ENCODE results near the gene SLC27A4.

DNA sequence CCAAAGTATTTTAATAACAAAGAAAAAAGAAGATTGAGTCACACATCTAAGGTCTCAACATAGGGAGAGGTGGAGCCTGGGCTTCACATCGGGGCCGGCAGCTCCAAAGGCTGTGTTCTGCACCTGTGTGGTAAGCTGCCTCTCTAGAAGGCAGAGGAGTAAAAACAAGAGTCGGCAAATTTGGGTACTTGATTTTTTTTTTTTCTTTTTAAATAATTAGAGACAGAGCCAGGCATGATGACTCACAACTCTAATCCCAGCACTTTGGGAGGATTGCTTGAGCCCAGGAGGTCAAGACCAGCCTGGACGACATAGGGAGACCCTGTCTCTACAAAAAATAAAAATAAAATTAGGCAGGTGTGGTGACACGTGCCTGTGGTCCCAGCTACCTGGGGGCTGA is 35.5 kb downstream of the SLC27A4 start:
- TF ChIP-seq, protein P1, sequence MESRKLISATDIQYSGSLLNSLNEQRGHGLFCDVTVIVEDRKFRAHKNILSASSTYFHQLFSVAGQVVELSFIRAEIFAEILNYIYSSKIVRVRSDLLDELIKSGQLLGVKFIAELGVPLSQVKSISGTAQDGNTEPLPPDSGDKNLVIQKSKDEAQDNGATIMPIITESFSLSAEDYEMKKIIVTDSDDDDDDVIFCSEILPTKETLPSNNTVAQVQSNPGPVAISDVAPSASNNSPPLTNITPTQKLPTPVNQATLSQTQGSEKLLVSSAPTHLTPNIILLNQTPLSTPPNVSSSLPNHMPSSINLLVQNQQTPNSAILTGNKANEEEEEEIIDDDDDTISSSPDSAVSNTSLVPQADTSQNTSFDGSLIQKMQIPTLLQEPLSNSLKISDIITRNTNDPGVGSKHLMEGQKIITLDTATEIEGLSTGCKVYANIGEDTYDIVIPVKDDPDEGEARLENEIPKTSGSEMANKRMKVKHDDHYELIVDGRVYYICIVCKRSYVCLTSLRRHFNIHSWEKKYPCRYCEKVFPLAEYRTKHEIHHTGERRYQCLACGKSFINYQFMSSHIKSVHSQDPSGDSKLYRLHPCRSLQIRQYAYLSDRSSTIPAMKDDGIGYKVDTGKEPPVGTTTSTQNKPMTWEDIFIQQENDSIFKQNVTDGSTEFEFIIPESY (CRISPR knock-in tag; IDR thresholded peaks at IDR 0.05): no peak
- TF ChIP-seq FOXO4 (CRISPR knock-in tag; conservative IDR thresholded peaks at IDR 0.05): no peak
- no peak for TF ChIP-seq POLR2A (IDR thresholded peaks at IDR 0.05; ENCODE audit: insufficient read depth in 1 of 2, low read depth in 2 of 2, low read length in 2 of 2)
- no peak for TF ChIP-seq ZNF644 (CRISPR knock-in tag; IDR thresholded peaks at IDR 0.05; ENCODE audit: low read depth)
- TF ChIP-seq ZNF512B (CRISPR knock-in tag; IDR thresholded peaks at IDR 0.05; ENCODE audit: borderline replicate concordance): no peak
- no peak for TF ChIP-seq ZNF562 (CRISPR knock-in tag; IDR thresholded peaks at IDR 0.05; ENCODE audit: borderline replicate concordance)
- no peak for TF ChIP-seq CHD2 (IDR thresholded peaks at IDR 0.05; ENCODE audit: low read depth, low read length)
- TF ChIP-seq, protein P2, sequence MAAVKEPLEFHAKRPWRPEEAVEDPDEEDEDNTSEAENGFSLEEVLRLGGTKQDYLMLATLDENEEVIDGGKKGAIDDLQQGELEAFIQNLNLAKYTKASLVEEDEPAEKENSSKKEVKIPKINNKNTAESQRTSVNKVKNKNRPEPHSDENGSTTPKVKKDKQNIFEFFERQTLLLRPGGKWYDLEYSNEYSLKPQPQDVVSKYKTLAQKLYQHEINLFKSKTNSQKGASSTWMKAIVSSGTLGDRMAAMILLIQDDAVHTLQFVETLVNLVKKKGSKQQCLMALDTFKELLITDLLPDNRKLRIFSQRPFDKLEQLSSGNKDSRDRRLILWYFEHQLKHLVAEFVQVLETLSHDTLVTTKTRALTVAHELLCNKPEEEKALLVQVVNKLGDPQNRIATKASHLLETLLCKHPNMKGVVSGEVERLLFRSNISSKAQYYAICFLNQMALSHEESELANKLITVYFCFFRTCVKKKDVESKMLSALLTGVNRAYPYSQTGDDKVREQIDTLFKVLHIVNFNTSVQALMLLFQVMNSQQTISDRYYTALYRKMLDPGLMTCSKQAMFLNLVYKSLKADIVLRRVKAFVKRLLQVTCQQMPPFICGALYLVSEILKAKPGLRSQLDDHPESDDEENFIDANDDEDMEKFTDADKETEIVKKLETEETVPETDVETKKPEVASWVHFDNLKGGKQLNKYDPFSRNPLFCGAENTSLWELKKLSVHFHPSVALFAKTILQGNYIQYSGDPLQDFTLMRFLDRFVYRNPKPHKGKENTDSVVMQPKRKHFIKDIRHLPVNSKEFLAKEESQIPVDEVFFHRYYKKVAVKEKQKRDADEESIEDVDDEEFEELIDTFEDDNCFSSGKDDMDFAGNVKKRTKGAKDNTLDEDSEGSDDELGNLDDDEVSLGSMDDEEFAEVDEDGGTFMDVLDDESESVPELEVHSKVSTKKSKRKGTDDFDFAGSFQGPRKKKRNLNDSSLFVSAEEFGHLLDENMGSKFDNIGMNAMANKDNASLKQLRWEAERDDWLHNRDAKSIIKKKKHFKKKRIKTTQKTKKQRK (IDR thresholded peaks at IDR 0.05; ENCODE audit: low read length): no peak
- no peak for TF ChIP-seq TCF7L2 (IDR thresholded peaks at IDR 0.05; ENCODE audit: low read depth, low read length)
